NCI-H2171 (cell line): Measurements from ENCODE around the gene EXT2.

ENCODE experiments used
- DNase-seq: peaks from one replicate; lab custom pipeline; 2025; lab: John Stamatoyannopoulos, UW

Gene EXT2

DNA sequence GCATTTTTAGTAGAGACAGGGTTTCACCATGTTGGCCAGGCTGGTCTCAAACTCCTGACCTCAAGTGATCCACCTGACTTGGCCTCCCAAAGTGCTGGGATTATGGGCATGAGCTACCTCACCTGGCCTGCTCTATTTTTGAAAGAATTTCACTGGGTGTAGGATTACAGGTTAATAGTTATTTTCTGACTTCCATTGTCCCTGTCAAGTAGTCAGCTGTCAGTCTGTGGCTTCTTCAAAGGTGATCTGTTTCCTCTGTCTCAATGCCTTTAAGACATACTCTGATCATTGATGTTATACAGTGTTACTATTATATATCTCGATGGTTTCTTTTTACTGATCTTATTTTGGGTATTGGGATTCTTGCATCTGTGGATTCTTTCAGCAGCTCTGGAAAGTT lies 10.1 kb upstream of the EXT2 start:
- DNase-seq, result no peak

- no peak for DNase-seq
Observed at GRCh38 chr11:44088377-44088776, 7.1 kb upstream of the EXT2 start.

GRCh38 chr11:44088871-44089270 lies 6.6 kb upstream of the EXT2 start:
- DNase-seq, result no peak

DNA sequence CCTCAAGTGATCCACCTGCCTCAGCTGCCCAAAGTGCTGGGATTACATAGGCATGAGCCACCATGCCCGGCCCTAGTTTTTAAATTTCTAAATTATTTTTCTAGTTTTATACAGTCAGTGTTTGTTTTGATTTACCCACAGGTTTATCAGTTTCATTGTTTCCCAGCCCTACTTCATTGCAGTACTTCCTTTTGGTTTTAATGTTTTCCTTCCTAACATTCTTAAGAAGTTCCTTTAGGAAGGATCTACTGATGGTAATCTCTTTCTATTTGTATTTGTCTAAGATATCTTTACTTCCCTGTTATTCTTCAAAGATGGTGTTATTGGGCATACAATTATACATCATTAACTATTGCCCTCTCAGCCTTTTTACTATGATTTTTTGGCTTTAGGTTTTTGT lies 4.9 kb upstream of the EXT2 start:
- no peak for DNase-seq

GRCh38 chr11:44094260-44094868 lies 1.1 kb upstream of the EXT2 start:
- DNase-seq, result peak; percentile 75

GRCh38 chr11:44096360-44097185 lies 1.1 kb downstream of the EXT2 start:
- no peak for DNase-seq

- DNase-seq, result no peak
Observed at GRCh38 chr11:44097821-44098220, 2.3 kb downstream of the EXT2 start.

DNA sequence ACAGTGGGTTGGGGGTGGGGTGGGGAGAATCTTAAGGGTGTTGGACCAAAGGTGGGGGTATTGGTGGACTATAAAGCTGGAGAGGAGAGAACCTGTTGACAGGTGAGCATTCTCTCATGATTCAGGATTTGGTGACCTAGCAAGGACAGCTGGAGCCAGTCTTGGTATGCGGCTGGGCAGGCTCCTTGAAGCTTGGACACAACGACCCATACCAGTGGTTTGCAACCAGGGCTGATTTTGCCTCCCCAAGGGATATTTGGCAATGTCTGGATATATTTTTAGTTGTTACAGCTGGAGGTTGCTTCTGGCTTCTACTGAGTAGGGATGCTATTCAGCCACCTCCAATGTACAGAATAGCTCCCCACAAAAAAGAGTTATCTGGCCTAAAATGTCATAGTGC lies 5.6 kb downstream of the EXT2 start:
- DNase-seq, result no peak

- DNase-seq, result no peak
Observed at GRCh38 chr11:44104481-44105294, 9.2 kb downstream of the EXT2 start.

GRCh38 chr11:44108260-44108659 lies 12.8 kb downstream of the EXT2 start:
- no peak for DNase-seq

DNA sequence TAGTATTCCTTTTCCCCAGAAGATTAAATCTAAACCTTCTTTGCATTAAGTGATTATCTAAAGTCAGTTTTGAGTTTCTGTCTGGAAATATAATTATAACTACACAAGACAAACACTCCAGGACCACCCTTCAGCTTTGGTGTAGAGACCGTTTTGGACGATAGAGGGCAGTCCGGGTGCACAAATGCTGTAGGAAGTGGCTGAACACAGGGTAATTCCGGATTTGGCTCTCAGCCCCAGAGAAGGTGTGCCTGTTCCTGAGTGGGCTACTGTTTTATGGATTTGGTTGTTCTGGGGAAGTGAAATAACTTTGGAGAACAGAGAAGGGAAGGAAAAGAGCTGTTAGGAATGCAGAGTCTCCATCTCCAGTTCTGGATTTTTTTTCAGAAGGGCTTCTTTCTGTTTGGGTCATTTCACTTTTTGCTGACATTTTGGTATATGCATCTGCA lies 14.8 kb downstream of the EXT2 start:
- peak; percentile 20 for DNase-seq

DNA sequence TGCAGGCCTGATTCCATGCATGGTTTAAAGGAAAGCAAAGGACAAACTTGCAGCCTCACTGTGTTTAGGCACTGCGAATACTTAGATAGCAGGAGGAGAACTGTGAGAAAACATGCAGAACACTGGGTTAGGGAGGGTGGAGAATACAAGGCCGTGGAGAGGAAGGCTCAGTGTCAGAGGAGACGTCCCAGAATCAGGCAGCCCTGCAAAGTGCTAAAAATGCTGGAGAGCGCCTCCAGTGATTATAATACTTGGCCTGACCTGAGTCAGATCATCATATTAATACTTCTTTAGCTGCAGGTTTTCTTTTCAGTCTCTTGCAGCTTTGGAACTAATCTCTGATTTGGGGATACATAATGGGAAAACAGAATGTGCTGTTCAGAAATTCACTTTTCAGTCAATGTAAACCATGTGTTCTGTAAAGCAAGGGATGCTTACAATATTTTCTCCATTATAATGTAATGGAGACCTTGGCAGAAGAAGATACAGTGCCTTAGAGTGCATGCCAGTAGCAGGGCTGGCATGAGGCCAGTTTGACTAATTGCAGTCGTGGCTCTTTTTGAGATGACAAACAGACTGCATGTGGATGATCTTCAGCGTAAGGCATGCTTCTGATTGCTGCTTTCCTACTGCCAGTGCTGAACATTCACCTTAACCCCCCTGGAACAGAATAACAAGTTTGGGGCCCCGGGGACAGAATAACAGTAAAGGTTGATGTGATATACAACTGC lies 16.8 kb downstream of the EXT2 start:
- peak; percentile 53 for DNase-seq

- DNase-seq, result no peak
Observed at GRCh38 chr11:44113018-44113417, 17.5 kb downstream of the EXT2 start.

GRCh38 chr11:44113572-44113971 lies 18.1 kb downstream of the EXT2 start:
- DNase-seq, result no peak

DNA sequence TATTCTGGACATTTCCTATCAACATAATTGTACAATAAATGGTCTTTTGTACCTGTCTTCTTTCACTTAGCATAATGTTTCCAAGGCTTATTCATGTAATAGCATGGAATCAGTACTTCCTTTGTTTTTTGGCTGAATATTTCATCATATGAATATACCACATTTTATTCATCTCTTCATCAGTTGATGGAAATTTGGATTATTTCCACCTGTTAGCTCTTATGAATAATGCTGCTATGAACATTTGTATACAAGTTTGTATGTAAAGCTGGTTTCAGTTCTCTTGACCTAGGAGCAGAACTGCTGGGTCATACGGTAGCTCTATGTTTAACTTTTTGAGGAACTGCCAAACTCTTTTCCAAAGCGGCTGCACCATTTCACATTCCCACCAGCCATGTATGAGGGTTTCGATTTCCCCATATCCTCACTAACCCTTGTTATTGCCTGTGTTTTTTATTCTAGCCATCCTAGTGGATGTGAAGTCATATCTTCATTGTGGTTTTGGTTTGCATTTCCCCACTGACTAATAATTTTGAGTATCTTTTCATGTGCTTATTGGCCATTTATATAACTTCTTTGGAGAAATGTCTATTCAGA lies 20.9 kb downstream of the EXT2 start:
- DNase-seq, result no peak

DNA sequence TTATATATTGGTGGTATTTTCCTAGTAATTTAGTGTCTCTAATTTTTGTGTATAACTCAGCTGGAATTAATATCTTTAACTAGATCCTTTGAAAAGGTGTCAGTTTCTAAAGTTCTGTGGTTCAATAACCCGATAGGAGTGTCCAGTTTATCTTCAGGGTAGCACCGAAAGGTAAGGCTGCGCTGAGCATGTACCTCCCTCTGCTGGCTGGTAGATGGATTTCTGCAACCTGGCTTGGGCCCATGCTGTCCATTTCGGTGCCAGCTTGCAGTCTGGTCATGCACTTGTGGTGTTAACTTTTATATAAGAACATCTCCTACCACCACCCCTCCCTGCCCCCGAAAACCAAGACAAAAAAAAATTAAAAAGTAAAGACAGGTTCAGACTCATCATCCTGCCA lies 24.7 kb downstream of the EXT2 start:
- DNase-seq, result no peak

DNA sequence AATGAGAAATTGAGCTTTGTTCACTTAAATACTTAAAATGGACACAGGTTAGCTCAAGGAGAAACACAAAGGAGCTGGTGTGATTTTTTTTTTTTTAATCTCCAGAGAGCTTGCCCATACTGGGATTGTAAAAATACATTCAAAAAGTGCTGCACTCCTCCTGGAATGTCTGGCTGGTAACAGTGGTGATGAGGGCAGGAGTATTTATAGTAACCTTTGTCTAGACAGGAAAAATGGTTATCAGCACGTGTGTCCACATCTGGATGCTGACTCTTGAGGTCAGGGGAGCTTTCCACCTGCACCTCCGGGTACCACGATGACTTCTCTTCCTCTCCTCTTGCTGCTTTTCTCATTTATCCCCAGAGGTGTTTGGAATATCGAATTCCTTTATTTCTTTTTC lies 30.1 kb downstream of the EXT2 start:
- DNase-seq, result no peak

DNA sequence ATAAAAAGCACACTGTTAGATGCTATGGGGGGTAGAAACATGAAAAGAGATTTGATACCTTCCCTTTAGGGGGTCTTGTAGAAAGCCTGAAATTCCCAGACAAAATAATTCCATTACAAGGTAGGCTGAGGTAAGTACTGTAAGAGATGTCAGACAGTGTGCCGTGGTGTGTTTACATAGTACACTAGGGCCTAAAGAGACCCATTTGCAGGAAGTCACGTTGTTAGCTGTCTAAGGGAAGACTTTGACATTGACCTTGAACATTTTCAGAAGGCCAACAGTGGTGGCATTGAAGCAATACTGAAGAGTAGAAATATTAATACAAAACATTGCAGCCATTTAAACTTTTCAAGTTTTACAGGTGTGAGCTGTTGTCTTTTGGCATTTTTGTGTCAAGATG lies 30.8 kb downstream of the EXT2 start:
- no peak for DNase-seq

DNA sequence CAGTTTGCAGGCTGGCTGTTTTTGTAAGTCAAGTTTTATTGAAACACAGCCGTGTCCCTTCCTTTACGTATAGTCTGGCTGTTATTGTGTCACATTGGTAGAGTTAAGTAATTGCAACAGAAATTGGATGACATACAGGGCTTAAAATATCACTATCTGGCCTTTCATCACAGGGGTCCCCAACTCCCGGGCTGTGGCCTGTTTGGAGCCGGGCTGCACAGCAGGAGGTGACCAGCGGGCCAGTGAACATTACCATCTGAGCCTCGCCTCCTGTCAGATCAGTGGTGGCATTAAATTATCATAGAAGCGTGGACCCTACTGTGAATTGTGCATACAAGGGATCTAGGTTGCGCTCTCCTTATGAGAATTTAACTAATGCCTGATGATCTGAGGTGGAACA lies 31.7 kb downstream of the EXT2 start:
- no peak for DNase-seq

DNA sequence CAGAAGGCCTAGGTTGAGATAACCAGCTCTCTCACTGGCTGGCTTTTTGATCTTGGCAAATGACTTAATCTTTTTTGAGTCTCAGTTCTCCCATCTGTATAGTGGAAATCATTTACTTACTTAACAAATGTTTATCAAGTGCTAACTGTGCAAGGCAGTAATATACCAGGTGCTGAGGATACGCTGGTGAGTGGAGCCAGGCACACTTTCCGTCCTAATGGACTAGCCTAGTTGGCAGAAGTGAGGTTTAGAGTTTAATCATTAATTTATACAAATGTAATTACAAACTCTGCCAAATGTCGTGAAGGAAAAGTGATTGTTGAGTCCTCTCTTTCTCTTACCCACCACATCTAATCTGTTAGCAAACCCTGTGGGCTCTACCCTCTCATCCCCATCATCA lies 33.3 kb downstream of the EXT2 start:
- no peak for DNase-seq

GRCh38 chr11:44130751-44131150 lies 35.3 kb downstream of the EXT2 start:
- DNase-seq, result no peak
